Adipose tissue (tissue), 3 donors: ENCODE measurements around the gene RECQL5. TPM values are rescaled to one million over a fixed set of nuclear protein-coding genes. Genes with fewer than 3 reads are reported as not detected.
"Not testable (repeated sequence)": the region's sequence is repeated elsewhere in the genome, so short reads cannot be mapped to it uniquely, and the experiment has no call there.

ENCODE experiments used
- H3K27ac ChIP-seq: one replicate; pipeline ENCODE4 v1.5.1; 2013; ENCODE audit warnings: low read depth, low read length
- WGBS, 3 donors: extraction: QIAGEN DNeasy Blood & Tissue Kit; methylation state at CpG; one replicate each; pipeline ENCODE4 v1.1.7; 2013; 5-methylcytosine and 5-hydroxymethylcytosine counted together
- polyA plus RNA-seq, 3 donors: library from polyadenylated mRNA; stranded (reverse); fragments of 200-250 nt; gene quantifications; one replicate each; pipeline ENCODE4 v1.2.3, GENCODE V29; 2013
- donor health status: healthy with polysubstance abuse.
- donor health status: Bipolar disorder and iron deficiency.
- donor health status: healthy.

Gene RECQL5
- polyA plus RNA-seq, 3 donors, result 11.1 to 18.6 (median 17.5) TPM

GRCh38 chr17:75639771-75640555 lies 27.0 kb downstream of the RECQL5 start:
- H3K27ac ChIP-seq, result no peak overlapping the region
- 83 to 90% (median 85%) methylated on average over 30 of the region's 30 CpGs for WGBS, 3 donors

DNA sequence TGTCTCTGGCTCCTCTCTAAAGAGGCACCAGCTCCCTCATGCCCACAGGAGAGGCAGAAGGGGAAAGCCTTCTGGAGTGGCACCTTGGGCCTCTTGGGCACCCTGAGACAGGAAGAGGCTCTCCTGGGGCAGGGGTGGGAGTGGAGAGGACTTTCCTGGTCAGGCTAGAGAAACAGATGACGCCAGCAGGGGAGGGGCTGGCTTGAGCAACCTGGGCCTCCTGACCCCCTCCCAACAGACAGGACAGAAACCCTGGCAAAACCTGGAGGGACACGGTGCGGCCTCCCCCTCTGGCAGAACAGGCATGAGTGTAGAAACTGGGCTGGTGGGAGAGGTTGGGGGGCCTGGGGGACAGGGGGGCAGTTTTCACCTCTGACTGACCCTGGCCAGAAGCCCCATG lies 27.6 kb downstream of the RECQL5 start:
- no peak overlapping the region for H3K27ac ChIP-seq
- WGBS, 3 donors, result 83 to 93% (median 87%) methylated on average over 3 of the region's 3 CpGs

DNA sequence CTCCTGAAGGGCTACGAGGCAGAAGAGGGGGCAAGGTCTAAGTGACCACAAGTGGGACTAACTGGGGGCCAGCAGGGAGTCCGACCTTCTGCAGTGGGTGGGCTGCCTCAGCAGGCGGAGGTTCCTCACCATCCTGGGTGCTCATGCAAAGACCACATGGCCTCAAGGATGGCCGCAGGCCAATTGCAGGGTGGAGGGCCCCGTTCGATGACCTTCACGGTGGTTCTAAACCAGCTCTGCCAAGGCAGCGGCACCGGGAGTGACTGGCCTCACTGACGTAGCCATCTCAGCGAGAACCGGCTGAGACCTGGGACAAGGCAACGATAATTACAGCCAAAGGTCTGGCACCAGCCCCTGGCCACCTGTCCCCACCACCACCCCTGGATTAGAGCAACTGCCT lies 28.1 kb downstream of the RECQL5 start:
- WGBS, 3 donors, result 87 to 95% (median 92%) methylated on average over 13 of the region's 13 CpGs
- no peak overlapping the region for H3K27ac ChIP-seq

GRCh38 chr17:75638039-75638438 lies 28.9 kb downstream of the RECQL5 start:
- 93 to 96% (median 95%) methylated on average over 12 of the region's 12 CpGs for WGBS, 3 donors
- not testable (repeated sequence) for H3K27ac ChIP-seq

- WGBS, 3 donors, result 87 to 94% (median 93%) methylated on average over 7 of the region's 7 CpGs
- H3K27ac ChIP-seq, result no peak overlapping the region
Observed at GRCh38 chr17:75637551-75637950, 29.4 kb downstream of the RECQL5 start.

GRCh38 chr17:75637143-75637538 lies 29.8 kb downstream of the RECQL5 start:
- 70 to 85% (median 82%) methylated on average over 13 of the region's 13 CpGs for WGBS, 3 donors
- no peak overlapping the region for H3K27ac ChIP-seq

- no peak overlapping the region for H3K27ac ChIP-seq
- WGBS, 3 donors, result 90 to 93% (median 91%) methylated on average over 19 of the region's 19 CpGs
Observed at GRCh38 chr17:75636381-75637142, 30.4 kb downstream of the RECQL5 start.

DNA sequence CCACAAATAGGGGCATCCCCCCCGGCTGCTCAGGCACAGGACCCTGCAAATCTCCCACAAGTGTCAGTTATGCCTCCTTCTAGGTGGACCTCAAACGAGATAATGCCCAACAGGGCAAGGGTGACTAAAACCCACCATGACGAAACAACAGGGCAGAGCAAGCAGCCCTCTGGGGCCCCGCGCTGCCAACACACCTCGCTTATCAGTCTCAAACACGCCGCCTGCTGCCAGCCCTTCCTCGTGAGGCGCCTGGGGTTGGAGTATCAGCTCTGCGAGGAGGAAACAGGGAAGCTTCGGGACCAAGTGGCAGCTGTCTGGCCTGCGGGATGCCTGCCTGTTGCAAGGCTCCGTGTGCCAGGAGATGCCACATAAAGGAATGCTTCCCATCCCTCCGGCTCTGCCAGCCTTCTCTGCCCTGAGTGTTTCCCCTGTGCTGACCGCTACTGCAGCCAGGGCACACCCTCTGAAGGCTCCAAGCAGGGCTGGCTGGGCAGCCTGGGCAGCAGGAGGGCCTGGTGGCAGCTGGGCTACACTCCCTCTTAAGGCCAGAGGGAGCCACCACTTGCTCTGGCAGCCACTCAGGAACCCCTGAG lies 31.2 kb downstream of the RECQL5 start:
- 47 to 67% (median 56%) methylated on average over 16 of the region's 16 CpGs for WGBS, 3 donors

DNA sequence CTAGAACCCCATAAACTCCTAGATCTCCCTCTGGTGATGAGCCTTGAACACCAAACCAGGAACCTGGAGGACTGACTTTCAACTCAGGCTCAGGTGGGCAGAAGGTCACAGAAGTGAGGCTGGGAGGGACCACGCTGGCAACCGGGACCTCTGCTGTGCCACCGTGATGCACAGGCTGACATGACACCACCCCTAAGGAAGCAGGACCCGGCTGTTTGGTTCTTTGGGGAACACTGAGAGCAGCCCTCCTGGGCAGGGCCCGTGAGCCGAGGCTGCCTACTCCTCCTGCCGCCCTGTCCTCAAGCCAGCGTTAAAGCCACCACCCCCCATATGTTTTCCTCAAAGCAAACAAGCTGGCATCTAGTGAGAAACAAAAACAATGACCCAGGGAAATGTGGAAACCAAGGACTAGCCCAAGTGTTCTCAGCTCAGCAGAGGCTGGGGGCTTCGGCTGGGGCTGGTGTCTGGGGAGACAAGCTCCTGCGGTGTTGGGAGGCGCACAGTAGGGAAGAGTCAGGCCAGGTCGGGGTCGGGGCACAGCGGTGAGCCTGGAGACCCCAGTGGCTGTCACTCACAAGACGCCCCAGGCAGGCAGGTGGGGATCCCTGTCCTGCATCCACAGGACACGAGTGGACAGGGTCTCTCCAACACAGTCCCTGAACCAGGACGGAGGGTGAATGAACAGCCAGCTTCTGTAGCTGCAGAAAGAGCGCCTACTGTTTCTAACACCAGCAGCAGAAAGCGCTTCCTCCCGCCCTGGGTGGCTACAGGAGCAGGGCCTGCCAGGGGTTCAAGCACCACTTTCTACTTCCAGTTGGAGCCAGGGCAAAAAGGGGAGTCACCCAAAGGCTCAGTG lies 32.0 kb downstream of the RECQL5 start:
- H3K27ac ChIP-seq, result no peak overlapping the region
- 83 to 90% (median 84%) methylated on average over 20 of the region's 20 CpGs for WGBS, 3 donors

More for the DNA sequence above, 31.2 kb downstream of the RECQL5 start:
- H3K27ac ChIP-seq, result no peak overlapping the region

DNA sequence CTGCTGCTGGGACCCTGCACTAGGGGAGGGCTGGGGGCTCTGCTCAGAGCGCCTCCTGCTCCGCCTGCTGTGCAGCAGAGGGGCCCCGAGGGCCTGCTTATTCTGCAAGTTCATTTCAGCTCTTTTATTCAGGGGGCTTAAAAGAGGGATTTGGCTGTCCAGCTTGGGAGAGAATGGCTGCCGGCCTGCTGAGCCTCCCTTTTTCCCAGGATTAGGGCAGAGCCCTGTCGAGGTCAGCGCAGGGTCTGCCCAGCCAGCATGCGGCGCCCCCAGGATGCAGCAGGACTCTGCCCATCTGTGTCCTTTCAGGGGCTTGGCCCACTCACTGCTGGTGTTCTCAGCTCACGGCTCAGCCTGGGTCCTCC lies 32.6 kb downstream of the RECQL5 start:
- 83 to 90% (median 87%) methylated on average over 9 of the region's 9 CpGs for WGBS, 3 donors
- H3K27ac ChIP-seq, result no peak overlapping the region

GRCh38 chr17:75633486-75634375 lies 33.2 kb downstream of the RECQL5 start:
- 11 to 16% (median 15%) methylated on average over 27 of the region's 27 CpGs for WGBS, 3 donors

GRCh38 chr17:75632863-75633485 lies 34.0 kb downstream of the RECQL5 start, which contains the start of gene SMIM5:
TSS of gene SMIM5 (plus strand) at chr17:75633434. CDS start at chr17:75640202, 6,768 bp downstream.
- no peak within 1 kb of the TSS for H3K27ac ChIP-seq
- WGBS, 3 donors, result 14 to 17% (median 15%) methylated on average over 19 of the region's 19 CpGs

More at GRCh38 chr17:75633486-75634375, 33.2 kb downstream of the RECQL5 start:
- no peak overlapping the region for H3K27ac ChIP-seq

DNA sequence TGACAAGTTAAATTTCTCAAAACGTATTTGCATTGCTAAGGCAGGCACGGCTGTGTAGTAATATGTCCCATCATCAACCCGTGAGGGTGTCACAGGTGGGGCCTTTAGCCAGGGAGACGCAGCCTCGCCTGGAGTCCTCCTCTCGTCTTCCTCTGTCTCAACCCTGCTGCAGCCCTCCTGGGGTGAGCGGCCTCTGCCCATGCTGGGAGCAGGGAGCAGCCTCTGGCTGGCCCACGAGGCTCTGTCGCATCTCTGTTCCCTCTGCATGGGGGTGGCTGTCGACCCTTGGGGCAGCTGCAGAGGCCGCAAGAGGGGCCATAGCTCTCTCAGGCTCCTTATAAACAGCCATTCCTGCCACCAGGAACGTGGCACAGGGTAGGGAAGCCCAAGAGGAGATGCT lies 34.5 kb downstream of the RECQL5 start:
- 76 to 79% (median 76%) methylated on average over 12 of the region's 12 CpGs for WGBS, 3 donors
- no peak overlapping the region for H3K27ac ChIP-seq

GRCh38 chr17:75631353-75631752 lies 35.6 kb downstream of the RECQL5 start:
- H3K27ac ChIP-seq, result no peak overlapping the region
- WGBS, 3 donors, result 89 to 94% (median 93%) methylated on average over 27 of the region's 27 CpGs

DNA sequence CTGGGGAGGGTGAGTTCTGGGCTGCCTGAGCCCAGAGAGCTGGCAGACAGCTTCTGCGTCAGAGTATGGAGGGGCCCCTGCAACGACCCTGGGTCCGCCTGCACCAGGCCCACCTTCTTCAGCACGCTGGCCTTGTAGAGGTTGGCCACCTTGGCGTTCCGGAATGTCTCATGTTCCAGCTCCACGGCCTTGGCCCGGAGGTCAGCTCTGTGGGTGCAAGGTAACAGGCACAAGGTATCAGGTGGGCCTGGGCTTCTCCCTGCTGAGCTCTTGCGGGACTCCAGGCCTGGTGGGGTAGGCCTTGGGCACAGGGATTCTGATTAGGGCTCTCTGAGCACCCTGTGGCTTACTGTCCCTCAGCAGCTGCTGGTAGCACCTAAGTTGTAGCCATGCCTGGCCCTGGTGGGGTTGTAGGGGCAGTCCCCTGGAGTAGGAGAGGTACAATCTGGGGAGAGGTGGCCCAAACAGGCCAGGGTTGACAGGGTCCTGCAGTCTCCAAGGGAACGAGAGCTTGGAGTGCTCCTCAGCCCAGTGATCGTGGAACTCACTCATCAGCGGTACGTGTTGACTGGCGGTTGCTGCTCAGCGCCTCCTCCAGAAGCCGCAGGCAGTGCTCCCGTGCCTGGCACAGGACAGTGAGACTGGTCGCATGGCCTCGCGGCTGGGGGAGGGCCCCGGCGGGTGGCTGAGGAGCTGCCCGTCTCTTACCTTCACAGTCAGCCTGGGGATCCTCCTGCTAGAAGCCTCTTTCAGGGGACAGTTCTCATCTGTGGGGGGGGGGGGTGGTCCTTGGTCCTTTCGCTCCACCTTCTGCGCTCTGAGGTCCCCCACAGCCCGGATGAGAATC lies 36.7 kb downstream of the RECQL5 start:
- whole genome bisulfite sequencing, 3 donors, result 82 to 85% (median 85%) methylated on average over 25 to 26 of the region's 26 CpGs
- H3K27ac ChIP-seq, result no peak overlapping the region

- 72 to 86% (median 79%) methylated on average over 14 of the region's 14 CpGs for WGBS, 3 donors
- no peak overlapping the region for H3K27ac ChIP-seq
Observed at GRCh38 chr17:75629157-75629556, 37.8 kb downstream of the RECQL5 start.
